GM19351 (cell line): ENCODE measurements around the gene ROR2.

Experiments used
- ATAC-seq: cut with Tn5 transposase; IDR thresholded peaks from one replicate; pipeline ENCODE4 v1.9.1; 2021; ENCODE audit warnings: mild to moderate bottlenecking, moderate library complexity; ENCODE audit not compliant: unreplicated experiment

ROR2 gene

DNA sequence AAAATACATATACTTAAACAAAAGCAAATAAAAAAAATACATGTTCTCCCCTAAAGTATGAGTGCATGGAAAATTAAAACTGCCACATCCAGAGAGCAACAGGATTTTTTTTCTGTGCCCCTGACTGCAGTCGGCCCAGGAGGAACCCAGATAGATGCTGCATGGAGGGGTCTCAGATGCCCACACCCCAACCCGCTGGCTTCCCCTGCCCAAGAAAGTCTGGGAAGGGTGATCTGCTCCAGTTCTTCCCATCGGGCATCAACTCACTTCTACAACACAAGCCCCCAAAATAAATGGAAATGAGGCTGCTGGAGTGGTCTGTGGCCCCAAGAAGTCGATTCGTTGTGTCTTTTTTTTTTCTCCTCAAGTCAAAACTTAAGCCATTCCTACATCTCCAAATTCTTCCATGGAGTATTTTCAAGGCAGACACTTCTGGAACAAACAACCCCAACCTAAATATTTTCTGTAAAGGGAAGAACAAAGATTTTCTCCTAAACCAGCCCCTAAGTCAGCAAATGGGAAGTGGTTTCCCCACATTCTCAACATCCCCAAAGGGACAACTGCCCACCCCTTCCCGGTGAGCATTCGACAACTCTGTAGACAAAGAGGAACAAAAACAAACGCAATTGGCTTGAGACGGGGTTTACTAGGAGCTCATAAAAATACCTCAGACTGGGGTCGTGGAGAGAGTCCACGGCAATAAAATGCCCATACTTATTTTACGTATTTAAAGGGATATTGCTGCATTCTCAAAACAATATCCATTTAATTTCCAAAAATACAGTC lies 46.7 kb downstream of the ROR2 start:
- ATAC-seq, result no peak

GRCh38 chr9:91902475-91903125 lies 47.4 kb downstream of the ROR2 start:
- ATAC-seq, result no peak

- ATAC-seq, result no peak
Measured at GRCh38 chr9:91900797-91901177, 49.2 kb downstream of the ROR2 start.

DNA sequence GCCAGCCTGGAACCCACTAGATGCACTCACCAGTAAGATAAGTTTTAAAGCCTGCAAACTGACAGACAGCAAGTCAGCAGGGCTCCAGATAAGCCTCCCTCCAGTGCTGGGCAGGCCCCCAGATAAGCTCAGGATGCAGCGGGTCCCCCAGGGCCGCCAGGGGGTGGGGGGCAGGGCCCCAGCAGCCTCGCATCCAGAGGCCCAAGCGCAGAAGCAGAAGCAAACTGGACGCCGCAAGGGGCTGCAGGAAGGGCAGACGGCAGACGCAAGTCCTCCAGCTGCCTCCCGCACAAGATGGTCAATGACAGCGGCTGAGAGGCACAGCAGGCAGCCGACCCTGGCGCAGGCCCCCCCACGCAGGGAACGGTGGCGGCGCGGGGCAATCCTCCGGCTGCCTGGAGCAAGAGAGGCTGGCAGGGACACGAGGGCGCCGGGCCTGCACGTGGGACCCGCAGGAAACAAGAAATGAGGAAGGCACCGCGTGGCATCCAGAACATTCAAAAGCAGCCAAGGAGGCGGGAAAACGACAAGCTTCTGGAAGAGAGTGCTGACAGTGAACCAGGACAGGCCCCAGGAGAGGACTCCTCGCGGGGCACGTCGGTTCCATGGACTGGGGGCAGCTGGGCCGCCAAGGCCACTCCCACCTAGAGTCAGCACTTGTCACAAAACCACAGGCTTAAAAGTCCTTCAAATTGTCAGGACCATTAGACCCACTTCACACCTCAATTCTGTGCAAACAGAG lies 49.8 kb downstream of the ROR2 start:
- no peak for ATAC-seq

DNA sequence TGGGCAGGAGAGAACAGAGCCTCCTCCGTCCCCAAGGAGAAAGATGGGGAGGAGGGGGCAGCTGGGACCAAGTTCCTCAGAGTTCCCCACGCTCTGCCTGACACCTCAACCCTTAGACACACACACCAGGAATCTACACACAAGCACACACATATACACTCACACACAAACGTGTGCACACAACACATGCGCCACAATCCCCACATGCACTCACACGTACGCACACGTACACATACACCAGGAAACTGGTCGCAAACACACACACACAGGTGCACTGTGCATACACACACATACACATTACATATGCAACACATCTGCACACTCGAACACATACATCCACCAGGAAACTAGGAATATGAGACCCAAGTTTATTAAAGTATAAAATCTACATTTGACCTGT lies 50.4 kb downstream of the ROR2 start:
- no peak for ATAC-seq

DNA sequence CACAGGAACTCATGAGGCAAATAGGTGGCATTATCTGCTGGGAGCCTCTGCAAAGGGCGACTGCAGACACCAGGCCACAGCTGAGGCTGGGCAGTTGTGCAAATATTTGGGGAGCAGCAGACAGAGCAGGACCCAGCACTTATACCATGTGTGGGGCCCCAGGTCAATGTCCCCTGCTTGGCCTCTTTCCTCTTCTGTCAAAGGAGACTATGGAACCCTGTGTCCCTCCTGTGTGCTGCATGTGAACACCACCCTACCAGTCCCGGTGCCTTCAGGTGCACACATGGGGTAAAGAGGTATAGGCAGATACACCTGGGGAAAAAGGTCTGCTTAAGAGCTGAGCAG lies 50.8 kb downstream of the ROR2 start:
- ATAC-seq, result no peak

DNA sequence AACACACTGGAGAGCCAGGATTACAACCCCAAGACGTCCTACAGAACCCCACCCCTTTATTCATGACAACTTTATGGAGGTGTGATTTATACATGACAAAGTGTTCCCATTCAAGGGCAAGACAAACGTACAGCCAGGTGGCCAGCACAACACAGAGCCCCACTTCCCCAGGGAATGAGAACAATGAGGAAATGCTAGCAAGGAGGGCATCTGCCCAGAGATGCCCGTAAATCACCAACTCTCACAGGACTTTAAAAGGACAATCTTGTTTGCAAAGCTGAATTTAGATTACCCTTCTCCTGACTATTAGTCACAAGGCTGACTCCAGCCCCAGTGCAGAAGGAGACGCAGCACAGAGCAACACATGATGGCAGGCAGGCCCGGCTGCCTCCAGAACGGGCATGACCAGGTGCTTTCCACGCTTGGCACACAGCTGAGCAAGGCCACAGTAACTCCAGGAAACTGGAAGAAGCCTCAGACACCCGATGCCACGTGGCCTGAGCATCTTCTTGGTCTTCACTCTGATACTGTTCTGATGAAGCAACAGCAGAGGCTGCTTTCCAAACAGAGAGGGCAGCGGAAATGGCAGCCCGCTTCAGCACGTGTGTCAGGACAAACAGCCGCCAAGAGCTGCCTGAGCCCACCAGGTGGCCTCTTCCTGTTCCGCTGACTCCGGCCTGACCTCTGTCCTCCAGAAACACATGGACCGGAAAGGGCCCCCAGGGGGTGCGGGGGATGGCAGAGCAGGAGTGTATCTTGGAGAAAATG lies 51.4 kb downstream of the ROR2 start:
- no peak for ATAC-seq

DNA sequence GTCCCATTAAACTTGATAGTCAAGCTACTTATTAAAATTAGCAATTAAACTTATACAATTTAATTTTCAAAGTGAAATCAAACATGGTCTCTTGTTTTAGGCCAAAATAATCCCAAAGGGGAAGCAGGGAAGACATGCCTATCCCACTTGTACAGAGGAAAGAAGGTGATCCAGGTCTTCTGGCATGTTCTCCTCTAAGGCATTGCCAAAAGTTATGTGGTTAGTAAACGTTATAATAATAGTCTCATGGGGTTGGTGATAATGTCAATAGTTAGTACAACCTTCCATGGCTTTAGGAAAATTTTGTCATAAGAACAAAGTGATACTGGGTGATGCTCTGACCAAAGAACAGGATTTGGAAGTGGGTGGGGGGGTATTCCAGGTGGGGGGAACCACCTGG lies 52.8 kb downstream of the ROR2 start:
- ATAC-seq, result no peak

- ATAC-seq, result no peak
Measured at GRCh38 chr9:91896513-91897121, 53.4 kb downstream of the ROR2 start.

DNA sequence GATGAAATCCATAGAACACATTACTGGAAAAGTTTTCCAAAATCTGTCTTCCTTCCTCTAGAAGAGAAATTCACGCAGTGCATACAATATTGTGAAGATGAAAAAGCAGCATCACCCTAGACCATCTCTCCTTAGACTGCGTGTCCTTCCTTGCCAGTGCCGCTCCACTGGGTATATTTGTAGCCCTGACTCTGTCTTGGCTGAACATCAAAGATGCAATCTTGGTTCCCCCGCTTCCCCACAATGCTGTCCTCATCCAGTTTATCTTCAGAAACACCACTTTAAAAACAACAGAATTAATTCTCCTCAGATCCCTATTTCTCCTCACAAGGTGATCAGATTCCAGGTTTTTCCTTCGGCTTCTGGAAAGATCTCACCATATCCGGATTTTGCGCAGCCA lies 53.9 kb downstream of the ROR2 start:
- ATAC-seq, result no peak

DNA sequence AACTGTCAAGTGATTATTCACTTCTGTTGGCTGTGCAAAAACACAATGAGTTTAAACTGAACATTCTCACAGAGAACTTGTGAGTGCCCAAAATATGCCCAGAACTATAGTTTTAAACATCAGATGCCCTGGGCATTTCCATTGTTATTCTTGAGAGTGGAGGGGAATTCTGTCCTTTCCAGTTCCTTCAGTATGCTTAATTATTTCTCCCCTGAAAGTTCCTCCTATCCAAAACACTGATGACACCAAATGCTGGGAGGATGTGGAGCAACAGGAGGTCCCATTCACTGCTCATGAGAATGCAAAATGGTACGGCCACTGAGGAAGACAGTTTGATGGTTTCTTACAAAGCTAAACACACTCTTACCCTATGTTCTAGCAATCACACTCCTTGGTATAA lies 55.5 kb downstream of the ROR2 start:
- ATAC-seq, result no peak

GRCh38 chr9:91894023-91894422 lies 56.0 kb downstream of the ROR2 start:
- ATAC-seq, result no peak

GRCh38 chr9:91891915-91892314 lies 58.1 kb downstream of the ROR2 start:
- no peak for ATAC-seq

DNA sequence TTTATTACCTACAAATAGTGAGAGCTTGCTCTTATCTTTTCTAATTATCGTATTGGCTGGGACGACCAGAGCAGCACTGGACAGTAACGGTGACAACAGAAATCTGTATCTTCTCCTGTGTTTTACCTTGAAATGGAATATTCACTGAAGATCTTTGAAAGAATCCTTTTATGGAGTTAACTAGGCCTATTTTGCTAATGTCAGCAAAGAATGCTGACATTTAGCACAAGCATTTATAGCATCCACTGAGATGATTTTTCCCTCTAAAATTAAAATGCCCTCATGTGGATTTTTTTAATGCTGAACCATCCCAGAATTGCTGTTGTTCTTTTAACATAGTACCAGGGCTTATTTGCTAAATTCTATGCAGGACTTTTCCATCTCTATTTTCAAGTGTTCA lies 59.4 kb downstream of the ROR2 start:
- ATAC-seq, result no peak

DNA sequence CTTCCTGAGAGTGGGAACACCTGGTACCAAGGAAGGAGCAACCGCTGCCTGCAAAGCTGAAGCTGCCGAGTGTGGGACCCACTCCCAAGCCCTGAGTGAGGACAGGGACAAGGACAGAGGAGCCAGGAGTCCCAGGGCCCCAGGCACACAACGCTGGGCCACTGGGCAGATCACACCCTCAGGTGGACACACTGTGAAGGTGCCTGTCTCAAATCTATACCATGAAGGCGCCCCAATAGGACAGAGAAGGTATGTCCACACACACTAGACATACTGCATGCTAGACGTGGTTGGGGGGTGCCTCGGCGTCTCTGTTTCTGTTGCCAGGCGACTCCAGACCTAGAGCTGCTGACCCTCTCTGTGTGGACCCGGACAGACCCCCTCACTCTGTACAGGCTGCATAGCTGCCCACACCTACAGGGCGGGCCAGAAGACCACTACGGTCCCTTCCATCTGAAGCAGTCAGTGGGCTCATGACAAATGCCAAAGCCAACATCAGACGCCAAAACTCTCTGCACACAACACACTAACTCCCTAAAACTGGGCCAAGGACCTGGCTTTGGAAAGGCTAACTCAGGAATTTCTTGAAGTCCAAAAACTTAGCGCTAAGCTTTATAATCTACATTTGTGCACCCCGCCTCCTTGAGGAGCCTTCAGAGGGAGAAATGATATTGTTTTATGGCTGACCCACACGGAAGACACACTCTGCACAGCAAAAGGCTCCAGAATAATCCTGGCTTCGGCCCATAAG lies 60.7 kb downstream of the ROR2 start:
- ATAC-seq, result no peak

DNA sequence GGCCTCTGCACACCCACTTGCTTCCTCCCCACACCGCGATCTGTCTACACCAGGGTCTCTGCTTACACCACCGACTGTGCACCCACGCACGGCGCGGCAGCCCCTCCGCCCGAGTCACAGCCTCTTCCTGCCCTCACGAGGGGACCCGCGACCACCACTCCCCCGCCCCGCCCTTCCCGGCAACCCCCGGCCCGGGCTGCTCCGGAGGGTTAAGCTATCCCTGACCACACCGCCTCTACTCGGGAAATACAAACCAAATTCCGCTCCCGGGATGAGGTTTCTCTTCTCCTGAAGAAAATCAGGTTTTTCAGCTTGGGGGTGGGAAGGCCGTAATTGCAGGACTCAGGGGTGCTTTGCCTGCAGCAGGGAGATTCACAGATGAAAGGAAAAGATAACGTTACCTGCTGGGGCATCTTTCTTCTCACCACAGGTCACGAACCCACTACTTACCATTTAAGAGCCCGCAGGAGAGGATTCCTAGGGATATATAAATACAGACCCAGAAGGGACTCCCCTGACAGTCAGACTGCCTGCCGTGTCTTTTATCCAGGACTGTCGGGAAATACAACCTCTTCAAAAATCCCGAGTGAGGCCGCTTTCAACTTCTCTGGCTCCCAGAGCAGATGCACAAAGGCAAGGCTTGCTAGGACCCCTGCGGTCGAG lies 63.5 kb downstream of the ROR2 start:
- no peak for ATAC-seq

GRCh38 chr9:91885746-91886413 lies 64.1 kb downstream of the ROR2 start:
- no peak for ATAC-seq

DNA sequence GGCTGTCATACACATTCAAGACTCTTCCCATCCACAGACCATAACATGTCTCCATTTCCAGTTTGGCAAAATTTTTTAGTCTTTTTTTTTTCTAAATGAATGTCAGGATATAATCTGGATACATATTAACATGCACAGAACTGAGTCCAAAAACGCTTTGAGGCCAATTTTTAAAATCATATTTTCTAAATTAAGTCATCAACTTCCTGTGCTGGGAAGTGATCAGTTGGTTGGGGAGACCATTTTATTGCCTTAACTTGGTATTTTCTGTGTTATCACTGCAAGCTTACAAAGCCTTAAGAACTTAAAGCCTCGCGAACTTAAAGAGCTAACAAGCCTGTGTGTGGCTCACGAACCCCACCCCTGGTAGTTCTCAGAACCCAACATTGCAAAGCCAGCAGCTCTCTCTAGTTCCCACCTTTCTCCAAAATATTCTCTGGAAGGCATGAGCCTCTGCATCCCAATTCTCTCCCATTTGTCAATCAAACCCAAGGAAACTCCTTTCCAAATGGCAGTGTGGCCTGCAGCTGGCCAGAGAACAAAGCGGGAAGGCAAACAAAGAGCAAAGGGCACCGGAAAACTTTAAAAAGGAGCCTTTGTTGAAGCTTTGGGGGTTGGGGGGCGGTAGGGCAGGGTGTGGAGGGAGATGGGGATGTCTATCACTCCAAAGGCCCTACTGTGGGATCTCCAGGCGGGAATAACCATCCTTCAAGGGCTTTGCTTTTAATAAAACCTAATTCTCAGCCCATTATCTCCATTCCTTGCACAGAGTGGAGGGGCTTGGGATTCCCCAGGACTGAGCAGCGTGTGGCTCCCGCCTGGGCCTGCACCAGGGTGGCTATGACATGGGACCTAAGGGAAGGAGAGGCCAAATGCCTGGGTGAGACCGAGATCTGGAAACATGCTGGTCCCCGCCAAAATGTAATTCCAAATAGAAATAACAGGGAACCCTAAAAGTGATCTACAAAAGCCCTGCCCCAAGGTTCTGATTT lies 65.0 kb downstream of the ROR2 start:
- no peak for ATAC-seq
